Motor neuron (in vitro differentiated cells): ENCODE results near the gene MPC1L. TPM values are rescaled to one million over a fixed set of nuclear protein-coding genes. Genes with fewer than 3 reads are reported as not detected.
A peak's percentile ranks its signal among the peaks of the same experiment; 100 is the strongest.
"Not testable (repeated sequence)": the region's sequence is repeated elsewhere in the genome, so short reads cannot be mapped to it uniquely, and the experiment has no call there.

Experiments
- ATAC-seq, 8 experiments: fragments of 200-7000 bp; cut with Tn5 transposase; replicated peaks in 6 of 8; 2 replicates each; pipeline ENCODE4 v1.8.0; 2021; ENCODE audit warnings: mild to moderate bottlenecking in 8 of 8, moderate library complexity in 8 of 8
- H3K27ac ChIP-seq, 2 donors: fragments of 250-450 bp; sonication (Bioruptor Pico); 2 replicates each; pipeline ENCODE4 v1.9.0; 2021; ENCODE audit warnings: antibody characterized with exemption in 2 of 2, mild to moderate bottlenecking in 2 of 2, moderate library complexity in 1 of 2
- H3K4me1 ChIP-seq, 2 donors: fragments of 250-450 bp; sonication (Bioruptor Pico); replicated peaks in 1 of 2; 2 replicates each; pipeline ENCODE4 v1.6.1; 2021; ENCODE audit warnings: antibody characterized with exemption in 2 of 2, mild to moderate bottlenecking in 2 of 2, moderate library complexity in 1 of 2
- H3K4me3 ChIP-seq, 5 donors: fragments of 250-450 bp; sonication (Bioruptor Pico); 2 replicates each; pipeline ENCODE4 v1.9.0; 2021; ENCODE audit warnings: antibody characterized with exemption in 5 of 5, mild to moderate bottlenecking in 5 of 5, moderate library complexity in 4 of 5
- WGBS, 10 experiments: fragments of 450-650 bp; shearing (Covaris generic); methylation state at CpG; one replicate each; pipeline ENCODE4 v1.0.0; 2022; 5-methylcytosine and 5-hydroxymethylcytosine counted together
- in situ Hi-C, 9 experiments: fragments of 400-800 bp; cut with MboI; loops; one replicate each; pipeline ENCODE4 v1.15.0; 2021; ENCODE audit warnings: low sequenced_read_pairs in 9 of 9, low pct_unique_long_range_greater_than_20kb in 2 of 9; ENCODE audit not compliant: unreplicated experiment in 9 of 9
- total RNA-seq, 8 experiments: library from RNA; unstranded; fragments of 300-600 nt; gene quantifications; 2 replicates each; pipeline versions ENCODE4 v1.2.3 to v1.2.4, GENCODE V29; 2022

The MPC1L gene
- total RNA-seq: not detected

GRCh38 chrX:40623139-40623536 lies at the start of gene MPC1L:
Gene MPC1L, plus strand, starts transcription at chrX:40623428. Its CDS starts 138 bp downstream, at chrX:40623566.
- no peak for ATAC-seq
- 91 to 93% methylated on average over 6 to 10 of the region's 38 CpGs; no CpG with 5 or more reads in 8 of the 10 experiments for WGBS, 10 experiments
- no peak within 1 kb of the TSS for H3K27ac ChIP-seq

DNA sequence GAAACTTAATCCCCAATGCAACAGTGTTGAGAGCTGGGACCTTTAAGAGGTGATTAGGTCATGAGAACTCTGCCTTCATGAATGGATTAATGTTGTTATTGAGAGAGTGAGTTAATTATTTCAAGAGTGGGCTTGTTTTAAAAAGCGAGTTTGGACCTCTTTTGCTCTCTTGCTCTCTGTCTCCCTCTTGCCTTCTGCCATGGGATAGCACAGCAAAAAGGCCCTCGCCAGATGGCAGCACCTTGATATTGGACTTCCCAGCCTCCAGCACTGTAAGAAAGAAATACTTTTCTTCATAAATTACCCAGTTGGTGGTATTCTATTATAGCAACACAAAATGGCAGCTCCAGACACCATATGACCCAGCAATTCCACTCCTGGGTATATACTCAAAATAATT lies 49.5 kb upstream of the MPC1L start:
- Histone ChIP-seq H3K4me3 (no peak overlapping the region), H3K4me1 (no peaks in the 10 kb centered on the region), H3K27ac (no peak overlapping the region)
- in situ Hi-C loops: no loop called here
- WGBS, 10 experiments: 33 to 71% (median 55%) methylated on average over 1 to 2 of the region's 2 CpGs; no CpG with 5 or more reads in 6 of the 10 experiments
- peak in 1 of 8 experiments; percentile 38 for ATAC-seq

More at GRCh38 chrX:40623139-40623536, at the start of gene MPC1L:
- no peaks in the 10 kb centered on the region for H3K4me1 ChIP-seq
- no peak within 1 kb of the TSS for H3K4me3 ChIP-seq
- in situ Hi-C loops: no loop called here

- in situ Hi-C loops, H3K27ac ChIP-seq, H3K4me3 ChIP-seq, H3K4me1 ChIP-seq: not testable (repeated sequence)
- WGBS, 10 experiments: no CpG with 5 or more reads among the region's 2 CpGs
- ATAC-seq: peak in 3 of 8 experiments; percentile 28 to 75 (median 32)
Measured at GRCh38 chrX:40575411-40575810, 47.8 kb upstream of the MPC1L start.

- in situ Hi-C loops: no loop called here
- no peak overlapping the region for H3K27ac ChIP-seq
Measured at GRCh38 chrX:40576291-40576690, 46.9 kb upstream of the MPC1L start.

DNA sequence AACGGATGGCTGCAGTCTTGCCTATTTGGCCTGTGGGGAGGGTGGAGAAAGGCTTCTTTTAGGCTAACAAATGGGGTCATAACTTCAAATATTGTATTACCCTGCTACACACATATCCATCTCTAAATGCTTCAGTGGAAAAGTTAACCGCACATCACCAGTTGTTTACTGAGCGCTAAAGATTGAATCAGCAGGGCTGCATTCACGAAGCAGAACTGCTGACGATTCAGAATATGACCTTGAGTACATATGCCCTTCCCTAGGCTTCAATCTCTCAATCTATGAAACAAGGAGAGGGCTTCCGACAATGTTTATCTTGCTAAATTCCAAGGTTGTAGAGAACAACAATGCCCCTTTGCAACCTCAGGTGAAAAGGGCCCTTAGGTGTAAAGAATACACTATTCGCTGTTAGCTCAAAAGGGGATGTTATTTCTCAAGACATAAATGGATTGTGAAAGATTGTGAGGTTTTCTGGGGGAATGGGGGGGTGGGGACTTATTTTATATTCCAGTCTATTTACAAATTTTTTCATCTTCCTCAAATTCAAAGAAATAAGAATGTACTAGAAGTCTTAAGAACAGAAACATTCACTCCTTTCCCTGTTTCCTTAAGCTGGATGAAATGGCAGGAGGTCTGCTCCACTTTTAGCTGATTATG lies 45.1 kb upstream of the MPC1L start:
- 17 to 100% (median 65%) methylated on average over 1 to 5 of the region's 7 CpGs; no CpG with 5 or more reads in 5 of the 10 experiments for WGBS, 10 experiments
- in situ Hi-C loops: no loop called here
- H3K27ac ChIP-seq: no peak overlapping the region
- H3K4me1 ChIP-seq: peaks cover 3 to 7% of the 10 kb centered on the region in 2 donors
- ATAC-seq: no peak
- no peak overlapping the region for H3K4me3 ChIP-seq

More at GRCh38 chrX:40576291-40576690, 46.9 kb upstream of the MPC1L start:
- Histone ChIP-seq H3K4me3 (no peak overlapping the region), H3K4me1 (peaks cover 0 to 3% of the 10 kb centered on the region in 2 donors)
- 80 to 100% (median 100%) methylated on average over 1 to 3 of the region's 3 CpGs; no CpG with 5 or more reads in 4 of the 10 experiments for WGBS, 10 experiments
- ATAC-seq: no peak

- H3K4me1 ChIP-seq: peaks cover 3 to 7% of the 10 kb centered on the region in 2 donors
- in situ Hi-C loops: no loop called here
- ATAC-seq: no peak
- WGBS, 10 experiments: 0 to 90% (median 60%) methylated on average over 1 to 3 of the region's 3 CpGs; no CpG with 5 or more reads in 5 of the 10 experiments
- H3K4me3 ChIP-seq: no peak overlapping the region
- H3K27ac ChIP-seq: no peak overlapping the region
Measured at GRCh38 chrX:40579141-40579540, 44.1 kb upstream of the MPC1L start.

GRCh38 chrX:40579900-40580536 lies 43.2 kb upstream of the MPC1L start:
- peak overlapping the region; percentile 42 to 99 (median 86) for H3K4me3 ChIP-seq
- H3K4me1 ChIP-seq: peaks cover 3 to 7% of the 10 kb centered on the region in 2 donors
- in situ Hi-C loops: no loop called here
- no peak for ATAC-seq
- WGBS, 10 experiments: 0 to 31% (median 25%) methylated on average over 1 to 9 of the region's 12 CpGs; no CpG with 5 or more reads in 5 of the 10 experiments
- H3K27ac ChIP-seq: peak overlapping the region; percentile 68 to 88

DNA sequence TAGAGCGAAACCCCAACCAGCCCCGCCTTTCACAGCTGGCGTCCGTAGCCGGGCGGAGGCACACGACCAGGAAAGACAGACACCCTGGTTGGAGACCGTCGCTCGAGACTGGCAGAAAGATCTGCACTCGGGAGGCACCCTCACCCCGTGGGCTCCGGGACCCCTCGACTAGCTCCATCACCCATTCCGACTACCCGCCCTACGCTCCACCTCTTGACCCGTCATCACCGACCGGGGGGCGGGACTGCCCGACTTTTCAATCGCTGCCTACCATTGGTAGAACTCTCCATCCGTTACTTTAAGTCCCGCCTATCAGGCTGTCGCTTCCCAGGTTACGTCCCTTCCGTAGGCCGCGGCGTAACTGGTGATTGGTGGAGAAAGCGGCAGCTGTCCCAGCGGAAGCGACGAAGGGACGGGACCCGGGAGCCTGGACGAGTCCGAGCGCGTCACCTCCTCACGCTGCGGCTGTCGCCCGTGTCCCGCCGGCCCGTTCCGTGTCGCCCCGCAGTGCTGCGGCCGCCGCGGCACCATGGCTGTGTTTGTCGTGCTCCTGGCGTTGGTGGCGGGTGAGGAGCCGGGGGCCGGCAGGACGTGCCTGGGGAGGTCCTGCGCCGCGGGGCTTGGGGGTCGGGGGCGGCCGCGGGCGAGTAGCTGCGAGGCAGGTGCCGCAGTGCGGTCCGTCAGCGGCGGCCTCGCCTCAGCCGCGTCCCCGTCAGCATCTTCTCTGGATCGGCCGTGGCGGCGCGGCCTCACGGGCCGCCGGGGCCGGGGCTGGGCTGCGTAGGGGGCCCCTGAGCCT lies 42.5 kb upstream of the MPC1L start, which contains the start of gene ATP6AP2:
Gene ATP6AP2, plus strand, starts transcription at position 434 of the 799 bp plus-strand sequence. Its CDS starts 96 bp downstream, at position 530.
- peaks cover 3 to 7% of the 10 kb centered on the region in 2 donors for H3K4me1 ChIP-seq
- peak within 1 kb of the TSS; percentile 42 to 99 (median 86) for H3K4me3 ChIP-seq
- in situ Hi-C loops: no loop called here
- peak; percentile 95 to 99 (median 98) for ATAC-seq
- WGBS, 10 experiments: 0 to 43% methylated on average over 2 to 14 of the region's 89 CpGs; no CpG with 5 or more reads in 8 of the 10 experiments
- peak within 1 kb of the TSS; percentile 88 to 92 for H3K27ac ChIP-seq

GRCh38 chrX:40581336-40581920 lies 41.8 kb upstream of the MPC1L start:
- H3K4me1 ChIP-seq: peaks cover 3 to 7% of the 10 kb centered on the region in 2 donors
- H3K27ac ChIP-seq: peak overlapping the region; percentile 88 to 92
- no peak for ATAC-seq
- H3K4me3 ChIP-seq: peak overlapping the region; percentile 42 to 99 (median 86)
- in situ Hi-C loops: no loop called here
- WGBS, 10 experiments: 0 to 42% (median 7%) methylated on average over 1 to 8 of the region's 15 CpGs; no CpG with 5 or more reads in 4 of the 10 experiments

DNA sequence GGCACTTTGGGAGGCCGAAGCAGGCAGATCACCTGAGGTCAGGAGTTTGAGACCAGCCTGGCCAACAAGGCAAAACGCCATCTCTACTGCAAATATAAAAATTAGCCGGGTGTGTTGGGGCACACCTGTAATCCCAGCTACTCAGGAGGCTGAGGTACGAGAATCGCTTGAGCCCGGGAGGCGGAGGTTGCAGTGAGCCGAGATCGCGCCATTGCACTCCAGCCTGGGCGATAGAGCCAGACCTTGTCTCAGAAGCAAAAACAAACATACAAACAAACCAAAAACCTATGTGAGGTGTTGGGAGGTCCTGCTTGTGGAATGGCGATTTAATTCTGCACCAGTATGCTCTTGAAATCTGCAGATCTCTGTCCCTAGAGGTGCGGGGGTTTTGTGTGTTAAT lies 41.0 kb upstream of the MPC1L start:
- in situ Hi-C loops, H3K4me1 ChIP-seq, ATAC-seq, H3K27ac ChIP-seq: not testable (repeated sequence)
- peak overlapping the region in 3 of 5 donors; percentile 42 to 99 (median 95) for H3K4me3 ChIP-seq
- WGBS, 10 experiments: 80 to 100% (median 83%) methylated on average over 2 to 8 of the region's 13 CpGs; no CpG with 5 or more reads in 5 of the 10 experiments

- no peak overlapping the region for H3K27ac ChIP-seq
- H3K4me3 ChIP-seq: no peak overlapping the region
- ATAC-seq: no peak
- WGBS, 10 experiments: 58 to 80% (median 80%) methylated on average over 2 of the region's 2 CpGs; no CpG with 5 or more reads in 7 of the 10 experiments
- peaks cover 3 to 7% of the 10 kb centered on the region in 2 donors for H3K4me1 ChIP-seq
- in situ Hi-C loops: no loop called here
Measured at GRCh38 chrX:40582811-40583210, 40.4 kb upstream of the MPC1L start.

DNA sequence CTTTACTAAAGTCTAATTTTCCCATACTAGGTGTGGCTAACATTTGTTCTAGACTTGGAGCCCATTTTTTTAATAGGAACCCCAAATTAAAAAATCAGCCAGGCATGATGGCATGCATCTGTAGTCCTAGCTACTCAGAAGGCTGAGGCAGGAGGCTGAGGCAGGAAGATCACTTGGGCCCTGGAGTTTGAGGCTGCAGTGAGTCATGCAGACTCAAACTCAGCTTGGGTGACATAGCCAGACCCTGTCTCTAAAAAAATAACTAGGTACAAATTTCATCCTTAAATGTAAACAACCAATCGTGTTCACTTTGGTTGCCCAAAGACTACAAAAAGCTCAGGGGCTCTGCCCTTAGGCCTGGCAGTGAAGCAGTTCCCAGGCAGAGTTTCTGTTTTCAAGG lies 35.6 kb upstream of the MPC1L start:
- H3K27ac ChIP-seq, ATAC-seq, H3K4me1 ChIP-seq, in situ Hi-C loops, H3K4me3 ChIP-seq: not testable (repeated sequence)
- 20 to 75% methylated on average over 1 of the region's 1 CpG; no CpG with 5 or more reads in 8 of the 10 experiments for WGBS, 10 experiments
